K562 (cell line): ENCODE results near the gene PRELID1. TPM values are rescaled to one million over a fixed set of nuclear protein-coding genes. Genes with fewer than 3 reads are reported as not detected.

Source experiments
- ATAC-seq: fragments of 200-7000 bp; cut with Tn5 transposase; 3 replicates; pipeline ENCODE4 v1.9.1; 2020; ENCODE audit warnings: moderate library complexity
- BruUV-seq: library from RNA; stranded (reverse); fragments of 400-500 nt; replicated peaks from 2 replicates; lab custom pipeline; 2021; lab: Mats Ljungman, UMichigan
- CTCF ChIA-PET: fragments of 300-600 bp; formaldehyde crosslinking; extraction: SDS; loops from one replicate; lab custom pipeline; 2021; ENCODE audit warnings: low intra/inter-chr PET ratio; lab: Yijun Ruan, JAX
- POLR2A ChIA-PET: fragments of 300-600, 350-650 bp; sonication (Branson Sonifier 250); formaldehyde crosslinking; extraction: SDS; loops from one replicate; lab custom pipeline; 2021; ENCODE audit warnings: antibody characterized with exemption, inconsistent platforms; lab: Yijun Ruan, JAX
- DNase-seq, 4 experiments: peaks; one replicate each; pipeline versions ENCODE4 v3.0.0 to v3.0.0-alpha.2; 2011 to 2018; ENCODE audit warnings: low spot score in 3 of 4, mixed read lengths in 3 of 4; ENCODE audit errors: extremely low read depth in 1 of 4
- FAIRE-seq: peaks from 2 replicates; lab custom pipeline; 2011; peaks lifted over from hg19 to GRCh38; lab: Jason Lieb, UNC
- H2AFZ ChIP-seq: 2 replicates; pipeline ENCODE4 v1.6.0; 2011; ENCODE audit warnings: low read depth, low read length, control low read depth, inconsistent platforms
- H3K27ac ChIP-seq: fragments of 200-600 bp; 3 replicates; pipeline ENCODE4 v1.8.0; 2011; ENCODE audit warnings: low read depth, mild to moderate bottlenecking, control low read depth, inconsistent platforms, low read length, moderate library complexity, mixed read lengths; ENCODE audit errors: extremely low read depth
- H3K27me3 ChIP-seq, 2 experiments: fragments of 300-600 bp in 1 of 2; 2 replicates in 1 of 2; 3 replicates in 1 of 2; pipeline versions ENCODE4 v1.6.0 to v1.8.0; 2011; ENCODE audit warnings: inconsistent platforms in 2 of 2, low read length in 2 of 2, mild to moderate bottlenecking in 1 of 2, mixed read lengths in 1 of 2, moderate library complexity in 1 of 2; ENCODE audit not compliant: control insufficient read depth in 2 of 2, insufficient read depth in 2 of 2
- H3K36me3 ChIP-seq: fragments of 300-600 bp; 3 replicates; pipeline ENCODE4 v1.8.0; 2011; ENCODE audit warnings: mild to moderate bottlenecking, low read length, inconsistent platforms; ENCODE audit not compliant: control insufficient read depth, insufficient read depth
- H3K4me1 ChIP-seq, 2 experiments: fragments of 200-600 bp in 1 of 2; replicated peaks in 1 of 2; 2 replicates in 1 of 2; 3 replicates in 1 of 2; pipeline versions ENCODE4 v1.5.1 to v1.8.0; 2011; ENCODE audit warnings: inconsistent platforms in 2 of 2, low read length in 2 of 2, mild to moderate bottlenecking in 1 of 2, mixed read lengths in 1 of 2, moderate library complexity in 1 of 2; ENCODE audit not compliant: control insufficient read depth in 2 of 2, insufficient read depth in 2 of 2
- H3K4me2 ChIP-seq: 2 replicates; pipeline ENCODE4 v1.6.1; 2011; ENCODE audit warnings: low read length, control low read depth, inconsistent platforms, mixed read lengths; ENCODE audit not compliant: insufficient read depth
- H3K4me3 ChIP-seq: fragments of 200-600 bp; sonication (generic), shearing (Covaris generic); 2 replicates; pipeline ENCODE4 v1.5.1; 2016; ENCODE audit warnings: control low read depth, inconsistent platforms
- H3K79me2 ChIP-seq: fragments of 200-600 bp; 3 replicates; pipeline ENCODE4 v1.8.0; 2011; ENCODE audit warnings: low read length, inconsistent platforms; ENCODE audit not compliant: control insufficient read depth, insufficient read depth
- H3K9ac ChIP-seq, 2 experiments: 2 replicates each; pipeline versions ENCODE4 v1.6.0 to v1.6.1; 2011; ENCODE audit warnings: low read depth in 2 of 2, low read length in 2 of 2, control low read depth in 1 of 2, inconsistent platforms in 1 of 2, mild to moderate bottlenecking in 1 of 2, mixed read lengths in 1 of 2; ENCODE audit not compliant: insufficient read depth in 1 of 2
- H3K9me1 ChIP-seq: one replicate; pipeline ENCODE4 v1.6.0; 2011; ENCODE audit warnings: inconsistent platforms, mild to moderate bottlenecking, low read length, moderate library complexity; ENCODE audit not compliant: control insufficient read depth, insufficient read depth
- H3K9me3 ChIP-seq: replicated peaks from 2 replicates; pipeline ENCODE4 v1.5.1; 2011; ENCODE audit warnings: low read depth, low read length, inconsistent platforms; ENCODE audit not compliant: control insufficient read depth, insufficient read depth
- H4K20me1 ChIP-seq: replicated peaks from 2 replicates; pipeline ENCODE4 v1.6.1; 2011; ENCODE audit warnings: low read length, inconsistent platforms, mixed read lengths; ENCODE audit not compliant: control insufficient read depth, insufficient read depth
- FOXM1 ChIP-seq, 2 experiments: fragments of 450-650 bp in 1 of 2; sonication (generic) in 1 of 2; formaldehyde crosslinking in 1 of 2; IDR thresholded peaks; 2 replicates each; pipeline versions ENCODE4 v1.6.1 to v1.9.0; 2017 to 2022; ENCODE audit warnings: low read depth in 2 of 2, mild to moderate bottlenecking in 2 of 2, missing genetic modification reagents in 1 of 2, moderate library complexity in 1 of 2
- POLR3A ChIP-seq: IDR thresholded peaks from 2 replicates; pipeline ENCODE4 v1.6.1; 2011; ENCODE audit warnings: borderline replicate concordance, mild to moderate bottlenecking, moderate library complexity; ENCODE audit not compliant: insufficient read length, insufficient read depth; ENCODE audit errors: extremely low read depth
- TCF7L2 ChIP-seq: fragments of 150-350 bp; IDR thresholded peaks from 2 replicates; pipeline ENCODE4 v1.6.1; 2016; ENCODE audit warnings: low read depth, mild to moderate bottlenecking, low read length, moderate library complexity
- ZNF174 ChIP-seq: fragments of 250-450 bp; sonication (Bioruptor Pico); IDR thresholded peaks from 2 replicates; pipeline ENCODE4 v1.4.0; 2020; ENCODE audit warnings: mild to moderate bottlenecking
- ZNF584 ChIP-seq: fragments of 200-800 bp; sonication (Bioruptor generic); IDR thresholded peaks from 2 replicates; pipeline ENCODE4 v1.6.1; 2016; ENCODE audit warnings: low read depth, mild to moderate bottlenecking, missing genetic modification characterization, missing compliant biosample characterization
- ZNF589 ChIP-seq: fragments of 200-800 bp; sonication (Bioruptor generic); IDR thresholded peaks from 2 replicates; pipeline ENCODE4 v1.6.1; 2016; ENCODE audit warnings: low read depth, missing genetic modification characterization, missing compliant biosample characterization
- WGBS: fragments of 100-300 bp; shearing (Covaris generic); methylation state at CpG from one replicate; pipeline ENCODE4 v1.1.6; 2016; ENCODE audit warnings: low coverage, mixed read lengths; ENCODE audit not compliant: insufficient coverage; ENCODE audit errors: missing lambda C conversion rate; 5-methylcytosine and 5-hydroxymethylcytosine counted together
- in situ Hi-C: fragments of 300-500 bp; cut with MboI; formaldehyde crosslinking; loops from 4 replicates; pipeline ENCODE4 v1.15.0; 2018; ENCODE audit warnings: inconsistent platforms, mixed read lengths
- intact Hi-C: fragments of 100-400 bp; cut with micrococcal nuclease; formaldehyde crosslinking; loops from 2 replicates; pipeline ENCODE4 v1.14.2; 2022
- polyA plus RNA-seq, 8 experiments: library from polyadenylated mRNA; depleted of rRNA in 4 of 8; stranded (reverse) in 5 of 8; unstranded in 3 of 8; fragments of >200 nt; fragmentation: Nextera tagmentation in 2 of 8; fragmentation: Illumina TruSeq in 1 of 8; extraction: Ambion mirVana in 2 of 8; extraction: Trizol in 1 of 8; gene quantifications; 2 replicates each; pipeline versions ENCODE4 v1.2.1 to v1.2.3, GENCODE V29; 2011 to 2014; ENCODE audit warnings: inconsistent platforms in 1 of 8, missing spikeins in 1 of 8
- total RNA-seq, 7 experiments: library from RNA; depleted of rRNA in 6 of 7; stranded (reverse); fragments of >200 nt in 6 of 7; fragmentation: Illumina TruSeq in 2 of 7; extraction: Trizol in 2 of 7; gene quantifications; 2 replicates each; pipeline versions ENCODE4 v1.2.1 to v1.2.3, GENCODE V29; 2011 to 2021; ENCODE audit warnings: low replicate concordance in 1 of 7
- TF ChIP-seq, protein P1 (sequence below): fragments of 250-450 bp; sonication (Bioruptor Pico); IDR thresholded peaks from 2 replicates; pipeline ENCODE4 v1.9.0; 2021; ENCODE audit warnings: mild to moderate bottlenecking, inconsistent platforms
- TF ChIP-seq, protein P2 (sequence below), 2 experiments: fragments of 450-650 bp in 1 of 2; IDR thresholded peaks; 2 replicates each; pipeline ENCODE4 v1.6.1; 2011 to 2017; ENCODE audit warnings: low read depth in 2 of 2, antibody characterized with exemption in 1 of 2, borderline replicate concordance in 1 of 2, low read length in 1 of 2, mild to moderate bottlenecking in 1 of 2, mixed read lengths in 1 of 2; ENCODE audit not compliant: control insufficient read depth in 1 of 2

Gene PRELID1
- total and polyA plus RNA-seq, 9 of the 15 experiments (the other 6 are each of a cell fraction or from before 2014, with no cell fraction given) = 40.1 to 484 (median 340) TPM

DNA sequence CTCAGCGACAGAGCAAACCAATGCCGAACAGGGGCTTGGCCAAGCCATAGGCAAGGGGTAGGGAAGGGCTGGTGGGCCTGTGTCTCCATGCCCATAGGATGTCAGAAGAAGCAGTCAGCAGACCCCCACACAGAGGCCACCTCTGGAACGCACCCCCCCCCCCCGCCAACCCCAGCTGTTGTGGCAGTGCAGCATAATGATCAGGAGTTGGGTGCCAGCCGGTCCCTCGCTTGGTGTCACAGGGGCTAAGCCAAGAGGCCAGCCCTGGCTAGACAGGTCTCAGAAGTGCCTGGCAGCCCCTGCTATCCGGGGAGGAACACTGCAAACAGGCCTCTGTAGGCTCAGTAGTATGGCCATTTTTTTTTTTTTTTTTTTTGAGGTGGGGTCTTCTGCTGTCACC is 11.8 kb downstream of the PRELID1 start:
- Histone ChIP-seq H3K4me2 (no peak overlapping the region), H3K9ac (peak overlapping the region in 1 of 2 experiments; percentile 57; a peak in 1 of 4 replicates), H3K27me3 (no peaks in the 10 kb centered on the region), H3K4me3 (no peak overlapping the region), H3K9me1 (no peaks in the 10 kb centered on the region), H3K79me2 (peaks cover 12% of the 10 kb centered on the region; the same call in 2 of the 3 replicates), H4K20me1 (no peaks in the 10 kb centered on the region), H3K27ac (no peak overlapping the region), H3K36me3 (peaks cover 7% of the 10 kb centered on the region; the same call in 2 of the 3 replicates), H2AFZ (no peak overlapping the region), H3K9me3 (no peaks in the 10 kb centered on the region), H3K4me1 (peaks cover 14 to 51% of the 10 kb centered on the region in 2 experiments)
- 83% methylated on average over 7 of the region's 7 CpGs for WGBS
- in situ Hi-C loops (no loop called here), intact Hi-C loops (loop anchor here (5.0 kb wide), 1 partner anchor 182 kb away; the partner anchor contains the start of gene PDLIM7)
- CTCF ChIA-PET = no interaction called here
- ATAC-seq = no peak
- no peak for DNase-seq
- no peak for FAIRE-seq
- POLR2A ChIA-PET = interaction anchor here (0.9 to 1.3 kb wide), 2 partner anchors 13 to 142 kb away, joined by 3 to 4 read pairs; no protein-coding TSS in a partner anchor
- BruUV-seq = no TSS peak
- TF ChIP-seq, protein P1, sequence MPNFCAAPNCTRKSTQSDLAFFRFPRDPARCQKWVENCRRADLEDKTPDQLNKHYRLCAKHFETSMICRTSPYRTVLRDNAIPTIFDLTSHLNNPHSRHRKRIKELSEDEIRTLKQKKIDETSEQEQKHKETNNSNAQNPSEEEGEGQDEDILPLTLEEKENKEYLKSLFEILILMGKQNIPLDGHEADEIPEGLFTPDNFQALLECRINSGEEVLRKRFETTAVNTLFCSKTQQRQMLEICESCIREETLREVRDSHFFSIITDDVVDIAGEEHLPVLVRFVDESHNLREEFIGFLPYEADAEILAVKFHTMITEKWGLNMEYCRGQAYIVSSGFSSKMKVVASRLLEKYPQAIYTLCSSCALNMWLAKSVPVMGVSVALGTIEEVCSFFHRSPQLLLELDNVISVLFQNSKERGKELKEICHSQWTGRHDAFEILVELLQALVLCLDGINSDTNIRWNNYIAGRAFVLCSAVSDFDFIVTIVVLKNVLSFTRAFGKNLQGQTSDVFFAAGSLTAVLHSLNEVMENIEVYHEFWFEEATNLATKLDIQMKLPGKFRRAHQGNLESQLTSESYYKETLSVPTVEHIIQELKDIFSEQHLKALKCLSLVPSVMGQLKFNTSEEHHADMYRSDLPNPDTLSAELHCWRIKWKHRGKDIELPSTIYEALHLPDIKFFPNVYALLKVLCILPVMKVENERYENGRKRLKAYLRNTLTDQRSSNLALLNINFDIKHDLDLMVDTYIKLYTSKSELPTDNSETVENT (CRISPR knock-in tag) = no peak
- TF ChIP-seq TCF7L2 (no peak), FOXM1 (IDR thresholded peaks at IDR 0.05; ENCODE audit: low read depth) (no peak), FOXM1 (CRISPR knock-in tag; IDR thresholded peaks at IDR 0.05; ENCODE audit: low read depth) (no peak), ZNF584 (CRISPR knock-in tag) (no peak), ZNF174 (no peak), POLR3A (no peak), ZNF589 (CRISPR knock-in tag) (no peak)
- TF ChIP-seq, protein P2, sequence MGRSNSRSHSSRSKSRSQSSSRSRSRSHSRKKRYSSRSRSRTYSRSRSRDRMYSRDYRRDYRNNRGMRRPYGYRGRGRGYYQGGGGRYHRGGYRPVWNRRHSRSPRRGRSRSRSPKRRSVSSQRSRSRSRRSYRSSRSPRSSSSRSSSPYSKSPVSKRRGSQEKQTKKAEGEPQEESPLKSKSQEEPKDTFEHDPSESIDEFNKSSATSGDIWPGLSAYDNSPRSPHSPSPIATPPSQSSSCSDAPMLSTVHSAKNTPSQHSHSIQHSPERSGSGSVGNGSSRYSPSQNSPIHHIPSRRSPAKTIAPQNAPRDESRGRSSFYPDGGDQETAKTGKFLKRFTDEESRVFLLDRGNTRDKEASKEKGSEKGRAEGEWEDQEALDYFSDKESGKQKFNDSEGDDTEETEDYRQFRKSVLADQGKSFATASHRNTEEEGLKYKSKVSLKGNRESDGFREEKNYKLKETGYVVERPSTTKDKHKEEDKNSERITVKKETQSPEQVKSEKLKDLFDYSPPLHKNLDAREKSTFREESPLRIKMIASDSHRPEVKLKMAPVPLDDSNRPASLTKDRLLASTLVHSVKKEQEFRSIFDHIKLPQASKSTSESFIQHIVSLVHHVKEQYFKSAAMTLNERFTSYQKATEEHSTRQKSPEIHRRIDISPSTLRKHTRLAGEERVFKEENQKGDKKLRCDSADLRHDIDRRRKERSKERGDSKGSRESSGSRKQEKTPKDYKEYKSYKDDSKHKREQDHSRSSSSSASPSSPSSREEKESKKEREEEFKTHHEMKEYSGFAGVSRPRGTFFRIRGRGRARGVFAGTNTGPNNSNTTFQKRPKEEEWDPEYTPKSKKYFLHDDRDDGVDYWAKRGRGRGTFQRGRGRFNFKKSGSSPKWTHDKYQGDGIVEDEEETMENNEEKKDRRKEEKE (IDR thresholded peaks at IDR 0.05; ENCODE audit: borderline replicate concordance in 1 of 2, control insufficient read depth in 1 of 2, low read depth in 2 of 2, low read length in 1 of 2) = no peak
